ENCODE measurements around the gene IL1RAPL1.

IL1RAPL1 gene

DNA sequence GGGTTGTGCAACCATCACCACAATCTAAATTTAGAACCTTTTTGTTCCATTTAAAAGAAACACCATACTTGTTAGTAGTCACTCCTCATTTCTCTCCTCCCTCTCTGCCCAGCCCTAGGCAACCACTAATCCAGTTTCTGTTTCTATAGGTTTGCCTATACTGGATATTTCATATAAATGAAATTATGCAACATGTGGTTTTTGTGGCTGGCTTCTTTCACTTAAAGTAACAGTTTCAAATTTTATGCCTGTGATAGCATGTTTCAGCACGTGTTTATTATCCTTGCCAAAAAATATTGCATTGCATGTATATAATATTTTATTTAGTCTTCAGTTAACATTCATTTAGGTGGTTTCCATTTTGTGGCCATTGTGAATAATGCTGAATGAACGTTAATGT lies 437.6 kb downstream of the IL1RAPL1 start:
- no peaks in the 10 kb centered on the region for H3K9me3 ChIP-seq (ENCODE audit: control insufficient read depth in 2 of 2, low read length in 2 of 2)
- H3K27me3 ChIP-seq (ENCODE audit: control insufficient read depth in 1 of 2, insufficient read depth in 2 of 2, low read length in 2 of 2) = no peaks in the 10 kb centered on the region
- H3K36me3 ChIP-seq (ENCODE audit: control insufficient read depth in 2 of 2, insufficient read depth in 2 of 2, low read length in 2 of 2) = no peaks in the 10 kb centered on the region
- no peaks in the 10 kb centered on the region for H3K4me1 ChIP-seq (ENCODE audit: control insufficient read depth, insufficient read depth, low read length)
- no peak overlapping the region for H3K9ac ChIP-seq (ENCODE audit: low read length in 2 of 2)
- no peak overlapping the region for H3K4me3 ChIP-seq (ENCODE audit: low read length in 2 of 2)
- no peak overlapping the region for H3K27ac ChIP-seq (ENCODE audit: low read length)

GRCh38 chrX:29039501-29039900 lies 452.3 kb downstream of the IL1RAPL1 start:
- H3K9me3 ChIP-seq (ENCODE audit: control insufficient read depth in 2 of 2, low read length in 2 of 2) = no peaks in the 10 kb centered on the region
- no peak overlapping the region for H3K27ac ChIP-seq (ENCODE audit: low read length)
- no peak overlapping the region for H3K9ac ChIP-seq (ENCODE audit: low read length in 2 of 2)
- no peak overlapping the region for H3K4me3 ChIP-seq (ENCODE audit: low read length in 2 of 2)
- H3K27me3 ChIP-seq (ENCODE audit: control insufficient read depth in 1 of 2, insufficient read depth in 2 of 2, low read length in 2 of 2) = no peaks in the 10 kb centered on the region
- no peaks in the 10 kb centered on the region for H3K36me3 ChIP-seq (ENCODE audit: control insufficient read depth in 2 of 2, insufficient read depth in 2 of 2, low read length in 2 of 2)
- H3K4me1 ChIP-seq (ENCODE audit: control insufficient read depth, insufficient read depth, low read length) = no peaks in the 10 kb centered on the region

GRCh38 chrX:29040160-29040559 lies 452.9 kb downstream of the IL1RAPL1 start:
- Histone ChIP-seq H3K4me3 (ENCODE audit: low read length in 2 of 2) (no peak overlapping the region), H3K27ac (ENCODE audit: low read length) (no peak overlapping the region)

GRCh38 chrX:29042341-29042740 lies 455.1 kb downstream of the IL1RAPL1 start:
- Histone ChIP-seq H3K36me3 (ENCODE audit: control insufficient read depth in 2 of 2, insufficient read depth in 2 of 2, low read length in 2 of 2) (no peaks in the 10 kb centered on the region), H3K27ac (ENCODE audit: low read length) (no peak overlapping the region), H3K9ac (ENCODE audit: low read length in 2 of 2) (no peak overlapping the region), H3K27me3 (ENCODE audit: control insufficient read depth in 1 of 2, insufficient read depth in 2 of 2, low read length in 2 of 2) (no peaks in the 10 kb centered on the region), H3K4me3 (ENCODE audit: low read length in 2 of 2) (no peak overlapping the region), H3K9me3 (ENCODE audit: control insufficient read depth in 2 of 2, low read length in 2 of 2) (no peaks in the 10 kb centered on the region), H3K4me1 (ENCODE audit: control insufficient read depth, insufficient read depth, low read length) (no peaks in the 10 kb centered on the region)

More at GRCh38 chrX:29040160-29040559, 452.9 kb downstream of the IL1RAPL1 start:
- H3K9ac ChIP-seq (ENCODE audit: low read length in 2 of 2) = no peak overlapping the region
- no peaks in the 10 kb centered on the region for H3K4me1 ChIP-seq (ENCODE audit: control insufficient read depth, insufficient read depth, low read length)
- H3K36me3 ChIP-seq (ENCODE audit: control insufficient read depth in 2 of 2, insufficient read depth in 2 of 2, low read length in 2 of 2) = no peaks in the 10 kb centered on the region
- H3K9me3 ChIP-seq (ENCODE audit: control insufficient read depth in 2 of 2, low read length in 2 of 2) = no peaks in the 10 kb centered on the region
- H3K27me3 ChIP-seq (ENCODE audit: control insufficient read depth in 1 of 2, insufficient read depth in 2 of 2, low read length in 2 of 2) = no peaks in the 10 kb centered on the region

GRCh38 chrX:29043746-29044145 lies 456.5 kb downstream of the IL1RAPL1 start:
- Histone ChIP-seq H3K27ac (ENCODE audit: low read length) (no peak overlapping the region), H3K9ac (ENCODE audit: low read length in 2 of 2) (no peak overlapping the region), H3K9me3 (ENCODE audit: control insufficient read depth in 2 of 2, low read length in 2 of 2) (no peaks in the 10 kb centered on the region), H3K4me3 (ENCODE audit: low read length in 2 of 2) (no peak overlapping the region), H3K27me3 (ENCODE audit: control insufficient read depth in 1 of 2, insufficient read depth in 2 of 2, low read length in 2 of 2) (no peaks in the 10 kb centered on the region), H3K36me3 (ENCODE audit: control insufficient read depth in 2 of 2, insufficient read depth in 2 of 2, low read length in 2 of 2) (no peaks in the 10 kb centered on the region), H3K4me1 (ENCODE audit: control insufficient read depth, insufficient read depth, low read length) (no peaks in the 10 kb centered on the region)

DNA sequence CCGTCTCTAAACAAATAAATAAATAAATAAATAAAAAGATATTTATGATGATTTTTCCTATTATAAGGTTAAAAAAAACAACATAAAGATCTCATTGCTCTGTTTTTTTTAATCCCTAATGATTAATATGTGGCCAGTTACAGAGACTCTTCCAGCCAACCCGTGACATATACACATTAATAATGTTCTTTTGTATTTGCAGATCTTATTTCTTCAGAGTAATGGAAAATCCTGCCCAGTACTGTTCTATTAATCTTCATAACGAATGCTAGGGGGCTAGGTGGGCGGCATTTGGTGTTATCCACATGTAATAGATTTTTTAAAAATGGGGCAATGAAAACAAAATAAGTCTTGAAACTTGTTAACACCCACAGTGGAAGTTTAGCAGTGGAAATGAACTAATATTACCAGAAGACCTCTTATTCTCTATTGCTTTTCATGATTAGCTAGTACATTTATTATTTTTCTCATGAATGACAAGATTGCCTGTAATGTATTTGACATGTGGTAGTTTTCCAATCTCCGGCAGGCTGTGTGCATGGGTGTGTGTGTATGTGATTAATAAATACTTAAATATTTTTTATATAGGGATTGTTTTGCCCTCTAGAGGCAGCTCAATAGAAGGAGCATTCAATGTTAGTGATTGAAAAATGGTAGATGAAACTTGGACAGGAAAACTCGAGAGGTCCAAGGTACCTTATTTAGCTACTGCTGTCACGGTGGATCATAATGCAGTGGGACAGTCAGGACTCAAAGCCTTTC lies 457.4 kb downstream of the IL1RAPL1 start:
- no peaks in the 10 kb centered on the region for H3K4me1 ChIP-seq (ENCODE audit: control insufficient read depth, insufficient read depth, low read length)
- H3K27ac ChIP-seq (ENCODE audit: low read length) = no peak overlapping the region
- no peaks in the 10 kb centered on the region for H3K27me3 ChIP-seq (ENCODE audit: control insufficient read depth in 1 of 2, insufficient read depth in 2 of 2, low read length in 2 of 2)
- no peak overlapping the region for H3K9ac ChIP-seq (ENCODE audit: low read length in 2 of 2)
- no peaks in the 10 kb centered on the region for H3K9me3 ChIP-seq (ENCODE audit: control insufficient read depth in 2 of 2, low read length in 2 of 2)
- no peaks in the 10 kb centered on the region for H3K36me3 ChIP-seq (ENCODE audit: control insufficient read depth in 2 of 2, insufficient read depth in 2 of 2, low read length in 2 of 2)
- no peak overlapping the region for H3K4me3 ChIP-seq (ENCODE audit: low read length in 2 of 2)

- Histone ChIP-seq H3K9me3 (ENCODE audit: control insufficient read depth in 2 of 2, low read length in 2 of 2) (no peaks in the 10 kb centered on the region), H3K36me3 (ENCODE audit: control insufficient read depth in 2 of 2, insufficient read depth in 2 of 2, low read length in 2 of 2) (no peaks in the 10 kb centered on the region), H3K9ac (ENCODE audit: low read length in 2 of 2) (no peak overlapping the region), H3K27me3 (ENCODE audit: control insufficient read depth in 1 of 2, insufficient read depth in 2 of 2, low read length in 2 of 2) (no peaks in the 10 kb centered on the region), H3K27ac (ENCODE audit: low read length) (no peak overlapping the region), H3K4me3 (ENCODE audit: low read length in 2 of 2) (no peak overlapping the region), H3K4me1 (ENCODE audit: control insufficient read depth, insufficient read depth, low read length) (no peaks in the 10 kb centered on the region)
These were observed 478.2 kb downstream of the IL1RAPL1 start for GRCh38 chrX:29065477-29065876.

- Histone ChIP-seq H3K9me3 (ENCODE audit: control insufficient read depth in 2 of 2, low read length in 2 of 2) (no peaks in the 10 kb centered on the region), H3K9ac (ENCODE audit: low read length in 2 of 2) (no peak overlapping the region), H3K27ac (ENCODE audit: low read length) (no peak overlapping the region), H3K36me3 (ENCODE audit: control insufficient read depth in 2 of 2, insufficient read depth in 2 of 2, low read length in 2 of 2) (no peaks in the 10 kb centered on the region), H3K4me3 (ENCODE audit: low read length in 2 of 2) (no peak overlapping the region), H3K27me3 (ENCODE audit: control insufficient read depth in 1 of 2, insufficient read depth in 2 of 2, low read length in 2 of 2) (no peaks in the 10 kb centered on the region), H3K4me1 (ENCODE audit: control insufficient read depth, insufficient read depth, low read length) (no peaks in the 10 kb centered on the region)
These were observed 479.3 kb downstream of the IL1RAPL1 start for GRCh38 chrX:29066516-29066915.

- H3K36me3 ChIP-seq (ENCODE audit: control insufficient read depth in 2 of 2, insufficient read depth in 2 of 2, low read length in 2 of 2) = no peaks in the 10 kb centered on the region
- no peaks in the 10 kb centered on the region for H3K9me3 ChIP-seq (ENCODE audit: control insufficient read depth in 2 of 2, low read length in 2 of 2)
- H3K27ac ChIP-seq (ENCODE audit: low read length) = no peak overlapping the region
- H3K4me3 ChIP-seq (ENCODE audit: low read length in 2 of 2) = no peak overlapping the region
- H3K9ac ChIP-seq (ENCODE audit: low read length in 2 of 2) = no peak overlapping the region
- H3K27me3 ChIP-seq (ENCODE audit: control insufficient read depth in 1 of 2, insufficient read depth in 2 of 2, low read length in 2 of 2) = no peaks in the 10 kb centered on the region
- H3K4me1 ChIP-seq (ENCODE audit: control insufficient read depth, insufficient read depth, low read length) = no peaks in the 10 kb centered on the region
These were observed 480.1 kb downstream of the IL1RAPL1 start for GRCh38 chrX:29067351-29067750.

DNA sequence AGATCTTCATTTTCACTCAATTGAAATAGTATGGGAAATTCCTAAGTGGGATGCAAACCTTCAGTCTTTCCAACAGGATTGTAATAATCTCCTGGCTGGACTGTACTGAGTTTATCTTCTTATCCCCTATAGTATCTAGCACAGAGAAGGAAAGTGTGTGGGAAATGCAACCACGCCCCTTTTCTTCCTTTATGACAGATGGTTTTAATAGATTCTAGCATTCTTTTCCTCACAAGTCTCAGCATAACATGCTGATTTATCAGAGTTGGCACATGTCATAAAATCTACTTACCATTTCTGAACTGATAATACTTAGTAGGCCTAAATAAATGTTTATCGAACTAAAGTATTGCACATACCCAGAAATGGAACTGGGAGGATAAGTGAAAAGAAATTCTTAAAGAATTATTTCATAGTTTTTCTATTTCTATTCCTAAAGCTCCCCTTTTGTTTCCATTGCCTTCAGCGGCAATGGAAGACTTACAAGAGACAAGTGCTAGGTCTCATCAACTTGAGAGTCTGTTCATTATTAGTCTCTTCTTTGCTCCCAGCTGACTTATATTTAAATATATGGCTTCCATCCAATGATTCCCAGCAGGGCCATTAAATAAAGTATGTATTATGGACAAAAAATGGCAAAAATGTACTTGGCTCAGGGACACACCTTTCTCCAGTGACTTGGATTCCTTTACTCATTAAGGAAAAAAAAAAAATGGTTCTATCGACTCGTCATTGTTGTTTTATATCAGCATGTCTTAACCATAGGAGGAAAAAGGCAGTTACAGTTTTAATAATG lies 484.5 kb downstream of the IL1RAPL1 start:
- H3K27me3 ChIP-seq (ENCODE audit: control insufficient read depth in 1 of 2, insufficient read depth in 2 of 2, low read length in 2 of 2) = no peaks in the 10 kb centered on the region
- H3K4me3 ChIP-seq (ENCODE audit: low read length in 2 of 2) = no peak overlapping the region
- no peaks in the 10 kb centered on the region for H3K4me1 ChIP-seq (ENCODE audit: control insufficient read depth, insufficient read depth, low read length)
- H3K9ac ChIP-seq (ENCODE audit: low read length in 2 of 2) = no peak overlapping the region
- H3K27ac ChIP-seq (ENCODE audit: low read length) = no peak overlapping the region
- H3K9me3 ChIP-seq (ENCODE audit: control insufficient read depth in 2 of 2, low read length in 2 of 2) = no peaks in the 10 kb centered on the region
- no peaks in the 10 kb centered on the region for H3K36me3 ChIP-seq (ENCODE audit: control insufficient read depth in 2 of 2, insufficient read depth in 2 of 2, low read length in 2 of 2)

DNA sequence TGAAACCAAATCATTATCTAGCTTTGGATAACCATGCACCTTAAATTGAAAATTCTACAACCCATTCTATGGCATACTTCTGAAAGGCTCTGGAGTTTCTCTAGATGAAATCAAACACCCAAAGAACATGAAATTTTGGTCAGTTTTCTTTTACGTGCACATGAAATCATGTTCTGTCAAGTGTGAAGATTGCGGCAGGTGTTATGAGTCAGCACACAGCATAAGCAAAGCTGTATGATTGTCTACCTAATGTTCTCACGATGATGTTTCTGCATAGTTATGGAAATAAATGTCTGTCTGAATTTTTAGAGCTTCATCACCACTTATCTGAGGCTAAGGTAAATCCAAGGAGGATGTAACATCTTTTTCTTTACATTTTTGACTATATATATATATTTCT lies 495.3 kb downstream of the IL1RAPL1 start:
- Histone ChIP-seq H3K36me3 (ENCODE audit: control insufficient read depth in 2 of 2, insufficient read depth in 2 of 2, low read length in 2 of 2) (no peaks in the 10 kb centered on the region), H3K27ac (ENCODE audit: low read length) (no peak overlapping the region), H3K9ac (ENCODE audit: low read length in 2 of 2) (no peak overlapping the region), H3K27me3 (ENCODE audit: control insufficient read depth in 1 of 2, insufficient read depth in 2 of 2, low read length in 2 of 2) (no peaks in the 10 kb centered on the region), H3K4me1 (ENCODE audit: control insufficient read depth, insufficient read depth, low read length) (no peaks in the 10 kb centered on the region), H3K9me3 (ENCODE audit: control insufficient read depth in 2 of 2, low read length in 2 of 2) (no peaks in the 10 kb centered on the region), H3K4me3 (ENCODE audit: low read length in 2 of 2) (no peak overlapping the region)

Measured in stomach smooth muscle (tissue), 2 donors.